ENCODE measurements around the gene MINDY4B. TPM values are rescaled to one million over a fixed set of nuclear protein-coding genes. Genes with fewer than 3 reads are reported as not detected.
"Not testable (repeated sequence)": the region's sequence is repeated elsewhere in the genome, so short reads cannot be mapped to it uniquely, and the experiment has no call there.

Gene MINDY4B
- total RNA-seq, 1 experiment from 2014 or later: not detected

- DNase-seq (ENCODE audit: low read depth): no peak
Observed at GRCh38 chr3:150898046-150898754, 7.0 kb downstream of the MINDY4B start.

GRCh38 chr3:150897592-150897991, 7.6 kb downstream of the MINDY4B start:
- no peak for DNase-seq (ENCODE audit: low read depth)

- no peak for DNase-seq (ENCODE audit: low read depth)
Observed at GRCh38 chr3:150890831-150891230, 14.4 kb downstream of the MINDY4B start.

- no peak for DNase-seq (ENCODE audit: low read depth)
Observed at GRCh38 chr3:150890295-150890694, 14.9 kb downstream of the MINDY4B start.

- no peak for DNase-seq (ENCODE audit: low read depth)
Observed at GRCh38 chr3:150889106-150889505, 16.1 kb downstream of the MINDY4B start.

- DNase-seq (ENCODE audit: low read depth): peak; percentile 9
Observed at GRCh38 chr3:150887031-150887430, 18.2 kb downstream of the MINDY4B start.

- DNase-seq (ENCODE audit: low read depth): no peak
Observed at GRCh38 chr3:150885535-150885934, 19.7 kb downstream of the MINDY4B start.

- DNase-seq (ENCODE audit: low read depth): no peak
Observed at GRCh38 chr3:150878996-150879575, 26.2 kb downstream of the MINDY4B start.

GRCh38 chr3:150878290-150878689, 26.9 kb downstream of the MINDY4B start:
- DNase-seq (ENCODE audit: low read depth): no peak

GRCh38 chr3:150877303-150877702, 27.9 kb downstream of the MINDY4B start:
- no peak for DNase-seq (ENCODE audit: low read depth)

GRCh38 chr3:150876611-150877265, 28.5 kb downstream of the MINDY4B start:
- DNase-seq (ENCODE audit: low read depth): no peak

GRCh38 chr3:150875548-150875947, 29.7 kb downstream of the MINDY4B start:
- DNase-seq (ENCODE audit: low read depth): no peak

GRCh38 chr3:150874666-150875219, 30.5 kb downstream of the MINDY4B start:
- DNase-seq (ENCODE audit: low read depth): no peak

GRCh38 chr3:150871192-150871591, 34.0 kb downstream of the MINDY4B start:
- DNase-seq (ENCODE audit: low read depth): peak; percentile 42

GRCh38 chr3:150870406-150870805, 34.8 kb downstream of the MINDY4B start:
- peak; percentile 42 for DNase-seq (ENCODE audit: low read depth)

GRCh38 chr3:150868282-150868681, 37.0 kb downstream of the MINDY4B start:
- peak; percentile 8 for DNase-seq (ENCODE audit: low read depth)

GRCh38 chr3:150867434-150867833, 37.8 kb downstream of the MINDY4B start:
- no peak for DNase-seq (ENCODE audit: low read depth)

GRCh38 chr3:150863921-150864320, 41.3 kb downstream of the MINDY4B start:
- DNase-seq (ENCODE audit: low read depth): not testable (repeated sequence)

GRCh38 chr3:150861851-150862250, 43.4 kb downstream of the MINDY4B start:
- no peak for DNase-seq (ENCODE audit: low read depth)

GRCh38 chr3:150857936-150858335, 47.3 kb downstream of the MINDY4B start:
- not testable (repeated sequence) for DNase-seq (ENCODE audit: low read depth)

- no peak for DNase-seq (ENCODE audit: low read depth)
Observed at GRCh38 chr3:150850191-150850590, 55.0 kb downstream of the MINDY4B start.

- DNase-seq (ENCODE audit: low read depth): no peak
Observed at GRCh38 chr3:150848864-150849263, 56.4 kb downstream of the MINDY4B start.

GRCh38 chr3:150847433-150847832, 57.8 kb downstream of the MINDY4B start:
- DNase-seq (ENCODE audit: low read depth): no peak

Data from M059J (cell line).